ENCODE results near the gene ARFGAP2.

DNA sequence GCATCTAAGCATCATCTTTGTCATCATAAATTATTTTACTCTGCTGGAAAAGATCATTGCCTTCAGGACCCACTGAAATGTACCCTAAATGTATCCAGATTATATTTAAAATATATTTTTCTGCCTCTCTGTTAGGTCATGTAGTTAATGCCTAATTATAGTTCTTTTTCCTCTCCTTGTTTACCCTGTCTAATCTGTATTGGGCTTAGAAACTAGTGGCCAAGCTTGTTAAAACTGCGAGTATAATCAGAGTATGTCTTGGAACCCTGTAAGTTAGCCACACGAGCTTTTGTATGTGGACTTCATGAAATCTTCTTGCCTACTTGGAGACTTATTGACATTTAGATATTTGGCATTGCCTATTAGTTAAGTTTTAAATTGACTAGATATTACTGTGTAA is 55.6 kb downstream of the ARFGAP2 start:
- TF ChIP-seq, protein P1, sequence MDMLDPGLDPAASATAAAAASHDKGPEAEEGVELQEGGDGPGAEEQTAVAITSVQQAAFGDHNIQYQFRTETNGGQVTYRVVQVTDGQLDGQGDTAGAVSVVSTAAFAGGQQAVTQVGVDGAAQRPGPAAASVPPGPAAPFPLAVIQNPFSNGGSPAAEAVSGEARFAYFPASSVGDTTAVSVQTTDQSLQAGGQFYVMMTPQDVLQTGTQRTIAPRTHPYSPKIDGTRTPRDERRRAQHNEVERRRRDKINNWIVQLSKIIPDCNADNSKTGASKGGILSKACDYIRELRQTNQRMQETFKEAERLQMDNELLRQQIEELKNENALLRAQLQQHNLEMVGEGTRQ (IDR thresholded peaks at IDR 0.05; ENCODE audit: low read length), result no peak
- TF ChIP-seq GTF2F1 (IDR thresholded peaks at IDR 0.05; ENCODE audit: borderline replicate concordance, low read depth, low read length) (no peak), FOSL1 (IDR thresholded peaks at IDR 0.05; ENCODE audit: insufficient read depth, low read depth, low read length) (no peak), EZH2 (IDR thresholded peaks at IDR 0.05; ENCODE audit: low read depth, low read length, severe bottlenecking) (no peak)
- TF ChIP-seq, protein P2, sequence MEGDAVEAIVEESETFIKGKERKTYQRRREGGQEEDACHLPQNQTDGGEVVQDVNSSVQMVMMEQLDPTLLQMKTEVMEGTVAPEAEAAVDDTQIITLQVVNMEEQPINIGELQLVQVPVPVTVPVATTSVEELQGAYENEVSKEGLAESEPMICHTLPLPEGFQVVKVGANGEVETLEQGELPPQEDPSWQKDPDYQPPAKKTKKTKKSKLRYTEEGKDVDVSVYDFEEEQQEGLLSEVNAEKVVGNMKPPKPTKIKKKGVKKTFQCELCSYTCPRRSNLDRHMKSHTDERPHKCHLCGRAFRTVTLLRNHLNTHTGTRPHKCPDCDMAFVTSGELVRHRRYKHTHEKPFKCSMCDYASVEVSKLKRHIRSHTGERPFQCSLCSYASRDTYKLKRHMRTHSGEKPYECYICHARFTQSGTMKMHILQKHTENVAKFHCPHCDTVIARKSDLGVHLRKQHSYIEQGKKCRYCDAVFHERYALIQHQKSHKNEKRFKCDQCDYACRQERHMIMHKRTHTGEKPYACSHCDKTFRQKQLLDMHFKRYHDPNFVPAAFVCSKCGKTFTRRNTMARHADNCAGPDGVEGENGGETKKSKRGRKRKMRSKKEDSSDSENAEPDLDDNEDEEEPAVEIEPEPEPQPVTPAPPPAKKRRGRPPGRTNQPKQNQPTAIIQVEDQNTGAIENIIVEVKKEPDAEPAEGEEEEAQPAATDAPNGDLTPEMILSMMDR (IDR thresholded peaks at IDR 0.05; ENCODE audit: control extremely low read depth in 1 of 3, insufficient read depth in 1 of 3, low read depth in 1 of 3, low read length in 3 of 3), result no peak
